GM13977 (cell line): ENCODE results near the gene HERC2.
"Not testable (repeated sequence)": the region's sequence is repeated elsewhere in the genome, so short reads cannot be mapped to it uniquely, and the experiment has no call there.

Source experiments
- DNase-seq: peaks from one replicate; pipeline ENCODE4 v3.0.0; 2012; ENCODE audit warnings: low spot score
- in situ Hi-C: fragments of 300-500 bp; cut with MboI; formaldehyde crosslinking; loops from one replicate; pipeline ENCODE4 v1.12.0; 2022; ENCODE audit warnings: low sequenced_read_pairs, low pct_unique_long_range_greater_than_20kb, mixed read lengths, inconsistent platforms; ENCODE audit not compliant: unreplicated experiment
- TF ChIP-seq, protein P1 (sequence below): IDR thresholded peaks from 2 replicates; pipeline ENCODE4 v1.5.1; 2012; ENCODE audit warnings: mild to moderate bottlenecking, control low read depth; ENCODE audit not compliant: insufficient read depth; ENCODE audit errors: extremely low read depth, missing control alignments

Gene HERC2

DNA sequence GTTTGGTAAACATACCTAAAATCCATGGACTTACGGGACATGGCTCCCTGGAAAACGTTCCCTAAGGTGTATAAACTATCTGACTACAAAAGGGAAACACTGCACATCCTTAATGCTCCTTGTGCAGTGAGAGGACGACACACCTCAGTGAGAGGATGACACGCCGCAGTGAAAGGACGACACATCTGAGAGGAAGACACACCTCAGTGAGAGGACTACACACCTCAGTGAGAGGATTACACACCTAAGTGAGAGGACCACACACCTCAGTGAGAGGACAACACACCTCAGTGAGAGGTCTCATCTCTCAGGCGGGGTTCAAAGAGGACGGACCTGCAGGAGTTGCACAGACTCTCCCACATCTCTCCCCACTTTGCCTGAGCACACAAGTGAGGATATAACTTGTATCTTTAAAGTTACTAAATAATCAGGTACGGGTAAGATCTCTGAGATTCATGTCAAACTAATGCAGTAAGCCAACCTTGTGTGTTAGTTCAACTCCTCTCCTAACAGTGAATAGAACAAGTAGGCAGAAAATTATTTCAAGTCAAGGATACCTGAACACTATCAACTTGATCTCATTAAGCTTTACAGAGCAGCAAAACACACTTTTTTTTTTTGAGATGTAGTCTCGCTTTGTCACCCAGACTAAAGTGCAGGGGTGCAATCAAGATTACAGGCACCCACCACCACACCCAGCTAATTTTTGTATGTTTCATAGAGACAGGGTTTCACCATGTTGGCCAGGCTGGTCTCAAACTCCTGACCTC lies 32.1 kb downstream of the HERC2 start:
- in situ Hi-C loops, result no loop called here
- TF ChIP-seq, protein P1, sequence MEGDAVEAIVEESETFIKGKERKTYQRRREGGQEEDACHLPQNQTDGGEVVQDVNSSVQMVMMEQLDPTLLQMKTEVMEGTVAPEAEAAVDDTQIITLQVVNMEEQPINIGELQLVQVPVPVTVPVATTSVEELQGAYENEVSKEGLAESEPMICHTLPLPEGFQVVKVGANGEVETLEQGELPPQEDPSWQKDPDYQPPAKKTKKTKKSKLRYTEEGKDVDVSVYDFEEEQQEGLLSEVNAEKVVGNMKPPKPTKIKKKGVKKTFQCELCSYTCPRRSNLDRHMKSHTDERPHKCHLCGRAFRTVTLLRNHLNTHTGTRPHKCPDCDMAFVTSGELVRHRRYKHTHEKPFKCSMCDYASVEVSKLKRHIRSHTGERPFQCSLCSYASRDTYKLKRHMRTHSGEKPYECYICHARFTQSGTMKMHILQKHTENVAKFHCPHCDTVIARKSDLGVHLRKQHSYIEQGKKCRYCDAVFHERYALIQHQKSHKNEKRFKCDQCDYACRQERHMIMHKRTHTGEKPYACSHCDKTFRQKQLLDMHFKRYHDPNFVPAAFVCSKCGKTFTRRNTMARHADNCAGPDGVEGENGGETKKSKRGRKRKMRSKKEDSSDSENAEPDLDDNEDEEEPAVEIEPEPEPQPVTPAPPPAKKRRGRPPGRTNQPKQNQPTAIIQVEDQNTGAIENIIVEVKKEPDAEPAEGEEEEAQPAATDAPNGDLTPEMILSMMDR, result no peak
- no peak for DNase-seq

DNA sequence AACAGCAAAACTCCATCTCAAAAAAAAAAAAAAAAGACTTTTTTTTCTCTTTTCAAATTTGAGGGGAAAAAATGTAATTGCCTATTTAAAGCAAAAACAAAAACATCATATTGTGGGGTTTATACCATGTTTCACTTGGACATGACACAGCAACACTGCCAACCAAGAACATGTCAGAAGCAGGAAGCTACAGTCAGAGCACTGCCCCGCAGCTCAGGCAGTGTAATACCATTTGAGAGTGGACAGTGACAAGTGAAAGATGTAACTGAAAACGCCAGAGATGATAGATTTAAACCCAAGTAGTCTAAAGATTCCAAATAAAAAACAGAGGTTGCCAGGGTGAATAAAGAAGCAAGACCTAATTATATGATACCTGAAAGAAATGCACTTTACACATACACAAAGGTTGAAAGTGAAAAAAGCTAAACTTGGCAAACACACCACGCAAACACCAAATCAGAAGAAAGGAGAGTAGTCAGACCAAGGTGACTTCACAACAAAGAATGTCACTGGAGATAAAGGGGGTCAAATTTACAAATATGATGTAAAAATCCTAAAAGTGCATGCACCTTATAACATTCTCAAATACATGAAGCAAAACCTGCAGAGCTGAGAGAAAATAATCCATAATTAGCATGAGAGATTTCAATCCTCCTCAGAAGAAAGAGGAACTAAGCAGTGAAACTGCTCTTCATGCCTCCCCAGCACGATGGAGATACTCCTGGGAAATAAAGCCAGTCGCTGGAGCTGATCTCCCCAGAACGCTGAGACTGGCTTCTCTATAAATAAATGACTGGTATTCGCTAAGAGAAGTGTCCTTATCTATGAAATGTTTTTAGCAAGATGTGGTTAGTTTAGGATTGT lies 32.9 kb downstream of the HERC2 start:
- in situ Hi-C loops, DNase-seq: not testable (repeated sequence)

DNA sequence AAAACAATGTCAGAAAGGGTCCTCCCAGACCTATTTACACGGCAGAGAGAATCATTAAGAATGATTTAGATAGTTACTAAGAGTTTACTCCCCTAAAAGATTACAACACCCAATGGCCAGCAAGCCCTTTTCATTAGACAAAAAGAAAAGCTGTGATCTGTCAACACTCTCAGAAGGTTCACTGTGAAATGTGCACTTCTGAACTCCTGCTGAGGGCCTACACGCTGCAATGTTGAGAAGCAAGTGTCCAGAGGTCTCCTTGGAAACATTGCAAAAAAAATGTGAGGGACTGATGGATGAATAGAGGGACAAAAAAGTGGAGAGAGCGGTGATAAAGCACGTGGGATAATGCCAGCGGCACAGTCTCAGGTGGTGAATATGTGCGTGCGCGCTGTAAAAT lies 35.3 kb downstream of the HERC2 start:
- DNase-seq, in situ Hi-C loops: not testable (repeated sequence)

DNA sequence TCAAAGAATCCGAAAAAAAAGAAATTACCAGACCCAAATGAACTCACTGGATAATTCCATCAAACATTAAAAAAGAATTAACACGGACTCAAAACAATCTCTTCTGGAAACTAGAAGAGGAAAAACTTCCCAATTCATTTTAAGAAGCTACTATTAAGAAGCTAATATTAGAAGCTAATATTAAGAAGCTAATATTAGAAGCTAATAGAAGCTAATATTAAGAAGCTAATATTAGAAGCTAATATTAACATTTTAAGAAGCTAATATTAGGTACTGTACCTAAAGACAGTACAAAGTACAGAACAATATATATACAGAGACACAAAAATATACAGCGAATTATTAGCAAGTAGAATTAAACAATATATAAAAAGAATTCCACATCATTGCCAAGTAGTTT lies 35.9 kb downstream of the HERC2 start:
- no peak for DNase-seq
- in situ Hi-C loops, result no loop called here
- TF ChIP-seq, protein P1, result no peak

DNA sequence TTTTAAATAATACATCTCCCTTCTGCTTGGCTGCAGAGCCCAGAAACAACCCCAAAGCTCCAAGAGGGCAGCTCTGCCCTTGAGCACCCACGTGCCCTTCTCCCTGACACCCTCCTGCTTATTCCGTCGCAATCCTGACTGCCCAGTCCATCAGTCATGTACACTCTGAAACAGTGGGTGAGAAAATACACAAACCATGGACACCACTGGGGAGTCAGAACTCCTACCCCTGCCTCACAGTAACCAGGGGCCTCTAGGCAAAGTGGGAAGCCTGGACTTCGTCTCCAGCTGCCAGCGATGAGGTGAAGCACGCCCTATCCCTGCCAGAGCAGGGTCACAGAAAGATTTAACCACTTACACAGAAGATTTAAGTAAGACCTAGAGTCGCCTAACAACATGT lies 40.1 kb downstream of the HERC2 start:
- TF ChIP-seq, protein P1, result no peak
- no peak for DNase-seq
- in situ Hi-C loops, result no loop called here

DNA sequence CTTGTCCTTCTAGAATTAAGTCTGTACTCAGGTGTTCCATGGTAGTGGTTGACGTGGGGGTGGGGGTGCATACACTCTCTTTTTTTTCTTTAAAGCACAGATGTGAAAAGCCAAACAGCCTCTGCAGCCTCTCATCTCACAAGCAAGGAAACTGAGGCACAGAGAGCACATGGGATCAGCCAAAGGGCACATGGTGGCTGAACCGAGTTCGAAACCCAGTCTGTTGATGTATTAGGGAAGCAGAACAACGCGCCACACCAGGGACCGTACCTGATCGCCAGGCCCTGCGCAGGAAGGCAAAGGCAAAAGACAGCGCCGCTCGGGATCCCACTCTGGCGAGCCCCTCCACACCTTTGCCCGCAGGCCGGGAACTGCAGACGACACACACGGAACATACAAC lies 47.3 kb downstream of the HERC2 start:
- TF ChIP-seq, protein P1, result no peak
- no peak for DNase-seq
- in situ Hi-C loops, result no loop called here

DNA sequence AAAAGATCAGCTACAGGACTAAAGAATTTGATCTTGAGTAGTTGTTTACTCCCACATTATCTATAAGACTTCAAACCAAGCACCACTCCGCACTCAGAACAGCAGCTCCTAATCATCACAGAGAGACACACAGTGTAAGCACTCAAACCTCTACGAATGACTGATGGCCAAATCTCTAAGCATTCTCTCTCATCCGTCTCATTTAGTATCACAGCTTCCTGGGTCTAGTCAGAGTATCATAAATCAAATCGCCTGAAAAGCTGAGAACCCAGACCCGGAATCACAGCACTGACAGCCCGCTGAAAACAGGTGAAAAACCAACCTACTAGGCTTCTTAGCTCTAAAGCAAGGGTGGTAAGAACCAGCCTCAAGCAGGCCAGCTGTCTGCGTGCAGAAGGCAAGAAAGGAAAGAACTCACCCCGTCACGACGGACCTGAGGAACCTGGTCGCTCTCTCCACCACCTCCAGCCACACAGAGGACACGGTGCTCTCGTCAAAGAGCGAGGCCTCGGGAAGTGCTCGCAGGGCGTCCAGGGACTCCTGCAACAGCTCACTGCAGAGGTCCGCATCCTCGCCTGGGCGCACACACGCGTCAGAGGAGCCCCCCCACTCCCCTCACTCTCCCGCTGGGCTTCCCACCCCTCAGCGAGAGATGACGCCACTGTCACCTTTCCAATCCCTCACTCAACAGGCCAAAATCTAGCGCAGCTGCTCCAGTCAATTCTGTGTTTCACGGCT lies 47.9 kb downstream of the HERC2 start:
- in situ Hi-C loops, result no loop called here
- TF ChIP-seq, protein P1, result no peak
- DNase-seq, result no peak
